ENCODE measurements around the gene AUNIP.

- no peak for TF ChIP-seq GATA2 (IDR thresholded peaks at IDR 0.05; ENCODE audit: low read depth, low read length)
- TF ChIP-seq GATA3 (IDR thresholded peaks at IDR 0.05; ENCODE audit: low read depth, low read length) = no peak
These were observed 32.7 kb downstream of the AUNIP start for GRCh38 chr1:25826571-25826970.
